MCF 10A (cell line): ENCODE results near the gene KCNJ6. TPM values are rescaled to one million over a fixed set of nuclear protein-coding genes. Genes with fewer than 3 reads are reported as not detected.

Experiments used
- BruUV-seq: library from RNA; stranded (reverse); fragments of 400-500 nt; replicated peaks from 2 replicates; lab custom pipeline; 2021; lab: Mats Ljungman, UMichigan
- CTCF ChIA-PET: fragments of 300-600 bp; sonication (Branson Sonifier 250); formaldehyde crosslinking; extraction: SDS; loops from one replicate; lab custom pipeline; 2021; ENCODE audit warnings: antibody characterized with exemption, inconsistent platforms; lab: Yijun Ruan, JAX
- POLR2A ChIA-PET: fragments of 300-600, 350-650 bp; sonication (Branson Sonifier 250); formaldehyde crosslinking; extraction: SDS; loops from one replicate; lab custom pipeline; 2020; ENCODE audit warnings: antibody characterized with exemption, inconsistent platforms; lab: Yijun Ruan, JAX
- DNase-seq: peaks from one replicate; pipeline ENCODE4 v3.0.0-alpha.2; 2018; ENCODE audit not compliant: unreplicated experiment
- H3K27ac Mint-ChIP-seq: one replicate; pipeline ENCODE4 v1.8.0; 2022; ENCODE audit warnings: mild to moderate bottlenecking, low read depth, mixed read lengths; ENCODE audit not compliant: unreplicated experiment
- H3K27me3 Mint-ChIP-seq: one replicate; pipeline ENCODE4 v1.8.0; 2022; ENCODE audit warnings: mixed read lengths; ENCODE audit not compliant: insufficient read depth, unreplicated experiment
- H3K36me3 Mint-ChIP-seq: one replicate; pipeline ENCODE4 v1.8.0; 2022; ENCODE audit warnings: mild to moderate bottlenecking, moderate library complexity, mixed read lengths; ENCODE audit not compliant: insufficient read depth, unreplicated experiment
- H3K4me1 Mint-ChIP-seq: one replicate; pipeline ENCODE4 v1.8.0; 2022; ENCODE audit warnings: mixed read lengths; ENCODE audit not compliant: insufficient read depth, unreplicated experiment
- H3K4me3 Mint-ChIP-seq: one replicate; pipeline ENCODE4 v1.8.0; 2022; ENCODE audit warnings: mild to moderate bottlenecking, moderate library complexity, mixed read lengths; ENCODE audit not compliant: unreplicated experiment
- H3K9me3 Mint-ChIP-seq: one replicate; pipeline ENCODE4 v1.8.0; 2022; ENCODE audit warnings: mixed read lengths; ENCODE audit not compliant: unreplicated experiment
- CTCF ChIP-seq: fragments of 200-600 bp; IDR thresholded peaks from one replicate; pipeline ENCODE4 v1.8.0; 2022; ENCODE audit warnings: antibody characterized with exemption, mild to moderate bottlenecking; ENCODE audit not compliant: unreplicated experiment
- intact Hi-C: fragments of 100-400 bp; cut with micrococcal nuclease; formaldehyde crosslinking; loops from 2 replicates; pipeline ENCODE4 v1.14.1; 2022
- total RNA-seq: library from RNA; stranded (reverse); gene quantifications from 2 replicates; pipeline ENCODE4 v1.2.3, GENCODE V29; 2022

KCNJ6 gene
- total RNA-seq, 1 experiment from 2014 or later = 0.28 TPM

- H3K9me3 Mint-ChIP-seq = no peaks in the 10 kb centered on the region
- no peaks in the 10 kb centered on the region for H3K36me3 Mint-ChIP-seq
- TF ChIP-seq CTCF = peak; percentile 57
- H3K4me1 Mint-ChIP-seq = no peaks in the 10 kb centered on the region
- BruUV-seq = no TSS peak
- H3K27ac Mint-ChIP-seq = no peak overlapping the region
- H3K27me3 Mint-ChIP-seq = peaks cover 24% of the 10 kb centered on the region
- POLR2A ChIA-PET = interaction anchor here (0.8 kb wide), 1 partner anchor 486 kb away, joined by 3 read pairs; no protein-coding TSS in a partner anchor
- DNase-seq = peak; percentile 88
- CTCF ChIA-PET = interaction anchor here (0.6 to 4.1 kb wide), 27 partner anchors 9 to 1138 kb away, joined by 3 to 32 read pairs (median 4); no protein-coding TSS in a partner anchor
- intact Hi-C loops = loop anchor here (1.0 kb wide), 2 partner anchors 470 to 652 kb away; no protein-coding TSS in a partner anchor
- no peak overlapping the region for H3K4me3 Mint-ChIP-seq
Measured at GRCh38 chr21:37700641-37701202, 215.5 kb downstream of the KCNJ6 start.

GRCh38 chr21:37699024-37699775 is 217.1 kb downstream of the KCNJ6 start:
- DNase-seq = no peak
- H3K4me1 Mint-ChIP-seq = no peaks in the 10 kb centered on the region
- intact Hi-C loops = no loop called here
- peaks cover 25% of the 10 kb centered on the region for H3K27me3 Mint-ChIP-seq
- no peak overlapping the region for H3K4me3 Mint-ChIP-seq
- no peaks in the 10 kb centered on the region for H3K36me3 Mint-ChIP-seq
- CTCF ChIA-PET = interaction anchor here (0.6 to 0.7 kb wide), 2 partner anchors 126 to 644 kb away, joined by 3 read pairs; no protein-coding TSS in a partner anchor
- TF ChIP-seq CTCF = no peak
- H3K9me3 Mint-ChIP-seq = no peaks in the 10 kb centered on the region
- POLR2A ChIA-PET = no interaction called here
- no TSS peak for BruUV-seq
- no peak overlapping the region for H3K27ac Mint-ChIP-seq

GRCh38 chr21:37696936-37697335 is 219.3 kb downstream of the KCNJ6 start:
- Mint-ChIP-seq H3K4me3 (no peak overlapping the region), H3K36me3 (no peaks in the 10 kb centered on the region), H3K4me1 (no peaks in the 10 kb centered on the region), H3K9me3 (no peaks in the 10 kb centered on the region), H3K27ac (no peak overlapping the region), H3K27me3 (peaks cover 25% of the 10 kb centered on the region)
- intact Hi-C loops = no loop called here
- ChIA-PET CTCF (interaction anchor here (0.8 to 2.4 kb wide), 4 partner anchors 8 to 658 kb away, joined by 3 to 8 read pairs (median 6); no protein-coding TSS in a partner anchor), POLR2A (no interaction called here)
- TF ChIP-seq CTCF = no peak
- no peak for DNase-seq
- no TSS peak for BruUV-seq

GRCh38 chr21:37695111-37695510 is 221.1 kb downstream of the KCNJ6 start:
- POLR2A ChIA-PET = no interaction called here
- no peak overlapping the region for H3K27ac Mint-ChIP-seq
- CTCF ChIA-PET = interaction anchor here (0.7 to 2.6 kb wide), 7 partner anchors 10 to 657 kb away, joined by 3 to 16 read pairs (median 8); no protein-coding TSS in a partner anchor
- H3K27me3 Mint-ChIP-seq = peaks cover 25% of the 10 kb centered on the region
- intact Hi-C loops = no loop called here
- DNase-seq = no peak
- H3K4me3 Mint-ChIP-seq = no peak overlapping the region
- BruUV-seq = no TSS peak
- H3K9me3 Mint-ChIP-seq = no peaks in the 10 kb centered on the region
- TF ChIP-seq CTCF = no peak
- H3K36me3 Mint-ChIP-seq = no peaks in the 10 kb centered on the region
- no peaks in the 10 kb centered on the region for H3K4me1 Mint-ChIP-seq
